WTC11 (cell line): ENCODE measurements around the gene CBR1. TPM values are rescaled to one million over a fixed set of nuclear protein-coding genes. Genes with fewer than 3 reads are reported as not detected.

Experiments used
- CREB1 ChIP-seq: sonication (generic); formaldehyde crosslinking; IDR thresholded peaks from 2 replicates; pipeline ENCODE4 v1.8.0; 2023; ENCODE audit warnings: mild to moderate bottlenecking, missing genetic modification reagents
- HMGA2 ChIP-seq: fragments of 250-450 bp; sonication (Bioruptor Pico); IDR thresholded peaks from 2 replicates; pipeline ENCODE4 v1.4.0; 2021; ENCODE audit warnings: mild to moderate bottlenecking, moderate library complexity
- JAZF1 ChIP-seq: fragments of 250-450 bp; sonication (Bioruptor Pico); IDR thresholded peaks from 2 replicates; pipeline ENCODE4 v1.9.0; 2021; ENCODE audit warnings: moderate library complexity, mild to moderate bottlenecking, inconsistent platforms
- NFE2L1 ChIP-seq: sonication (generic); formaldehyde crosslinking; IDR thresholded peaks from 2 replicates; pipeline ENCODE4 v1.8.1; 2023; ENCODE audit warnings: missing genetic modification reagents
- NFYB ChIP-seq: sonication (generic); formaldehyde crosslinking; conservative IDR thresholded peaks from 2 replicates; pipeline ENCODE4 v1.8.0; 2022; ENCODE audit warnings: low read depth, missing genetic modification reagents
- NR1H2 ChIP-seq: sonication (generic); formaldehyde crosslinking; IDR thresholded peaks from 2 replicates; pipeline ENCODE4 v1.9.0; 2021; ENCODE audit warnings: mild to moderate bottlenecking, moderate library complexity, missing genetic modification reagents
- RELA ChIP-seq: sonication (generic); formaldehyde crosslinking; IDR thresholded peaks from 2 replicates; pipeline ENCODE4 v1.8.1; 2022; ENCODE audit warnings: missing genetic modification reagents, mild to moderate bottlenecking, borderline replicate concordance
- SMAD3 ChIP-seq: sonication (generic); formaldehyde crosslinking; IDR thresholded peaks from 2 replicates; pipeline ENCODE4 v1.8.0; 2022; ENCODE audit warnings: missing genetic modification reagents, mild to moderate bottlenecking, borderline replicate concordance
- TEAD4 ChIP-seq: sonication (generic); formaldehyde crosslinking; IDR thresholded peaks from 2 replicates; pipeline ENCODE4 v1.8.0; 2022; ENCODE audit warnings: mild to moderate bottlenecking, missing genetic modification reagents
- TP53 ChIP-seq: sonication (generic); formaldehyde crosslinking; IDR thresholded peaks from 2 replicates; pipeline ENCODE4 v1.8.1; 2023; ENCODE audit warnings: mild to moderate bottlenecking, missing genetic modification reagents
- ZNF138 ChIP-seq: sonication (generic); formaldehyde crosslinking; conservative IDR thresholded peaks from 2 replicates; pipeline ENCODE4 v1.8.1; 2022; ENCODE audit warnings: mild to moderate bottlenecking, moderate library complexity, missing genetic modification reagents
- ZNF263 ChIP-seq: sonication (generic); formaldehyde crosslinking; IDR thresholded peaks from 2 replicates; pipeline ENCODE4 v1.8.1; 2022; ENCODE audit warnings: low read depth, mild to moderate bottlenecking, moderate library complexity, missing genetic modification reagents
- ZNF396 ChIP-seq: fragments of 250-450 bp; sonication (Bioruptor Pico); IDR thresholded peaks from 2 replicates; pipeline ENCODE4 v1.8.0; 2021; ENCODE audit warnings: mild to moderate bottlenecking, moderate library complexity, borderline replicate concordance
- total RNA-seq: library from RNA; stranded (reverse); gene quantifications from 3 replicates; pipeline ENCODE4 v1.2.3, GENCODE V29; 2021
- TF ChIP-seq, protein P1 (sequence below): sonication (generic); formaldehyde crosslinking; IDR thresholded peaks from 2 replicates; pipeline ENCODE4 v1.8.0; 2023; ENCODE audit warnings: missing genetic modification reagents
- TF ChIP-seq, protein P2 (sequence below): sonication (generic); formaldehyde crosslinking; IDR thresholded peaks from 2 replicates; pipeline ENCODE4 v1.8.1; 2022; ENCODE audit warnings: mild to moderate bottlenecking, missing genetic modification reagents, moderate library complexity, borderline replicate concordance
- TF ChIP-seq, protein P3 (sequence below): sonication (generic); formaldehyde crosslinking; IDR thresholded peaks from 2 replicates; pipeline ENCODE4 v1.8.0; 2022; ENCODE audit warnings: missing genetic modification reagents
- TF ChIP-seq, protein P4 (sequence below): fragments of 250-450 bp; sonication (Bioruptor Pico); IDR thresholded peaks from 2 replicates; pipeline ENCODE4 v2.1.2; 2022; ENCODE audit warnings: mild to moderate bottlenecking, moderate library complexity
- TF ChIP-seq, protein P5 (sequence below): sonication (generic); formaldehyde crosslinking; IDR thresholded peaks from 2 replicates; pipeline ENCODE4 v1.8.1; 2023; ENCODE audit warnings: mild to moderate bottlenecking, missing genetic modification reagents, moderate library complexity
- TF ChIP-seq, protein P6 (sequence below): fragments of 250-450 bp; sonication (Bioruptor Pico); IDR thresholded peaks from 2 replicates; pipeline ENCODE4 v1.9.0; 2021; ENCODE audit warnings: mild to moderate bottlenecking
- TF ChIP-seq, protein P7 (sequence below): sonication (generic); formaldehyde crosslinking; conservative IDR thresholded peaks from 2 replicates; pipeline ENCODE4 v1.8.1; 2022; ENCODE audit warnings: mild to moderate bottlenecking, missing genetic modification reagents
- TF ChIP-seq, protein P8 (sequence below): sonication (generic); formaldehyde crosslinking; IDR thresholded peaks from 2 replicates; pipeline ENCODE4 v1.8.1; 2022; ENCODE audit warnings: mild to moderate bottlenecking, moderate library complexity, missing genetic modification reagents
- TF ChIP-seq, protein P9 (sequence below): sonication (generic); formaldehyde crosslinking; IDR thresholded peaks from 2 replicates; pipeline ENCODE4 v1.8.0; 2023; ENCODE audit warnings: mild to moderate bottlenecking, missing genetic modification reagents

The CBR1 gene
- total RNA-seq, 1 experiment from 2014 or later, result 167 TPM

DNA sequence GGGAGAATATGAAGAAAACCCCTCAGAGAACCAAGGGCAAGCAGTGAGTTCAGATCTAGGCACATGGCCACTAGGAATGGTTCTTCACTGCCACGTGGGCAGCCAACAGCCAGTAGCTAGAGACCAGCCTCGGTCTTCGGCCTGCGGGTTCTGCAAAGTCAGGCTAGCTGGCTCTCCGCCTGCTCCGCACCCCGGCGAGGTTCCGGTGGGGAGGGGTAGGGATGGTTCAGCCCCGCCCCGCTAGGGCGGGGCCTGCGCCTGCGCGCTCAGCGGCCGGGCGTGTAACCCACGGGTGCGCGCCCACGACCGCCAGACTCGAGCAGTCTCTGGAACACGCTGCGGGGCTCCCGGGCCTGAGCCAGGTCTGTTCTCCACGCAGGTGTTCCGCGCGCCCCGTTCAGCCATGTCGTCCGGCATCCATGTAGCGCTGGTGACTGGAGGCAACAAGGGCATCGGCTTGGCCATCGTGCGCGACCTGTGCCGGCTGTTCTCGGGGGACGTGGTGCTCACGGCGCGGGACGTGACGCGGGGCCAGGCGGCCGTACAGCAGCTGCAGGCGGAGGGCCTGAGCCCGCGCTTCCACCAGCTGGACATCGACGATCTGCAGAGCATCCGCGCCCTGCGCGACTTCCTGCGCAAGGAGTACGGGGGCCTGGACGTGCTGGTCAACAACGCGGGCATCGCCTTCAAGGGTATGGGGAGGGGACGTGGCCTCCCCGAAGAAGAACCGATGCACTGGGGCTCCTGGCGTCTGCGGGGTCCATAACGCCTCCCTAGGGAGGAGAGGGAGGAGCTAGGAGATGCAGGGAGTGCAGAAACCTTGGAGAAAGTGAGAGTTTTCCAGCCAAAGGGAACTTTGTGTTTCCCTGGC is at the start of gene CBR1 (continued):
- TF ChIP-seq, protein P1, sequence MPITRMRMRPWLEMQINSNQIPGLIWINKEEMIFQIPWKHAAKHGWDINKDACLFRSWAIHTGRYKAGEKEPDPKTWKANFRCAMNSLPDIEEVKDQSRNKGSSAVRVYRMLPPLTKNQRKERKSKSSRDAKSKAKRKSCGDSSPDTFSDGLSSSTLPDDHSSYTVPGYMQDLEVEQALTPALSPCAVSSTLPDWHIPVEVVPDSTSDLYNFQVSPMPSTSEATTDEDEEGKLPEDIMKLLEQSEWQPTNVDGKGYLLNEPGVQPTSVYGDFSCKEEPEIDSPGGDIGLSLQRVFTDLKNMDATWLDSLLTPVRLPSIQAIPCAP (CRISPR knock-in tag), result peak; percentile 75; the same call in 1 of the 2 replicates
- TF ChIP-seq RELA (CRISPR knock-in tag) (no peak; the same call in none of the 2 replicates), TEAD4 (CRISPR knock-in tag) (no peak; the same call in 1 of the 2 replicates), ZNF138 (CRISPR knock-in tag) (peak; percentile 75; the same call in 1 of the 2 replicates), ZNF263 (CRISPR knock-in tag) (0 out of 2 replicates have a peak, but pooled peaks have one; percentile 60), JAZF1 (CRISPR knock-in tag) (no peak), CREB1 (CRISPR knock-in tag) (peak; percentile 42), TP53 (CRISPR knock-in tag) (peak; percentile 88; the same call in 1 of the 2 replicates), ZNF396 (CRISPR knock-in tag) (no peak), NFE2L1 (peak; percentile 50; the same call in 1 of the 2 replicates), SMAD3 (CRISPR knock-in tag) (peak; percentile 31), NR1H2 (CRISPR knock-in tag) (no peak), NFYB (peak; percentile 50; the same call in 1 of the 2 replicates), HMGA2 (no peak)
- TF ChIP-seq, protein P2, sequence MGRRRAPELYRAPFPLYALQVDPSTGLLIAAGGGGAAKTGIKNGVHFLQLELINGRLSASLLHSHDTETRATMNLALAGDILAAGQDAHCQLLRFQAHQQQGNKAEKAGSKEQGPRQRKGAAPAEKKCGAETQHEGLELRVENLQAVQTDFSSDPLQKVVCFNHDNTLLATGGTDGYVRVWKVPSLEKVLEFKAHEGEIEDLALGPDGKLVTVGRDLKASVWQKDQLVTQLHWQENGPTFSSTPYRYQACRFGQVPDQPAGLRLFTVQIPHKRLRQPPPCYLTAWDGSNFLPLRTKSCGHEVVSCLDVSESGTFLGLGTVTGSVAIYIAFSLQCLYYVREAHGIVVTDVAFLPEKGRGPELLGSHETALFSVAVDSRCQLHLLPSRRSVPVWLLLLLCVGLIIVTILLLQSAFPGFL (CRISPR knock-in tag), result no peak
- TF ChIP-seq, protein P3, sequence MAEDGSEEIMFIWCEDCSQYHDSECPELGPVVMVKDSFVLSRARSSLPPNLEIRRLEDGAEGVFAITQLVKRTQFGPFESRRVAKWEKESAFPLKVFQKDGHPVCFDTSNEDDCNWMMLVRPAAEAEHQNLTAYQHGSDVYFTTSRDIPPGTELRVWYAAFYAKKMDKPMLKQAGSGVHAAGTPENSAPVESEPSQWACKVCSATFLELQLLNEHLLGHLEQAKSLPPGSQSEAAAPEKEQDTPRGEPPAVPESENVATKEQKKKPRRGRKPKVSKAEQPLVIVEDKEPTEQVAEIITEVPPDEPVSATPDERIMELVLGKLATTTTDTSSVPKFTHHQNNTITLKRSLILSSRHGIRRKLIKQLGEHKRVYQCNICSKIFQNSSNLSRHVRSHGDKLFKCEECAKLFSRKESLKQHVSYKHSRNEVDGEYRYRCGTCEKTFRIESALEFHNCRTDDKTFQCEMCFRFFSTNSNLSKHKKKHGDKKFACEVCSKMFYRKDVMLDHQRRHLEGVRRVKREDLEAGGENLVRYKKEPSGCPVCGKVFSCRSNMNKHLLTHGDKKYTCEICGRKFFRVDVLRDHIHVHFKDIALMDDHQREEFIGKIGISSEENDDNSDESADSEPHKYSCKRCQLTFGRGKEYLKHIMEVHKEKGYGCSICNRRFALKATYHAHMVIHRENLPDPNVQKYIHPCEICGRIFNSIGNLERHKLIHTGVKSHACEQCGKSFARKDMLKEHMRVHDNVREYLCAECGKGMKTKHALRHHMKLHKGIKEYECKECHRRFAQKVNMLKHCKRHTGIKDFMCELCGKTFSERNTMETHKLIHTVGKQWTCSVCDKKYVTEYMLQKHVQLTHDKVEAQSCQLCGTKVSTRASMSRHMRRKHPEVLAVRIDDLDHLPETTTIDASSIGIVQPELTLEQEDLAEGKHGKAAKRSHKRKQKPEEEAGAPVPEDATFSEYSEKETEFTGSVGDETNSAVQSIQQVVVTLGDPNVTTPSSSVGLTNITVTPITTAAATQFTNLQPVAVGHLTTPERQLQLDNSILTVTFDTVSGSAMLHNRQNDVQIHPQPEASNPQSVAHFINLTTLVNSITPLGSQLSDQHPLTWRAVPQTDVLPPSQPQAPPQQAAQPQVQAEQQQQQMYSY, result 0 out of 2 replicates have a peak, but pooled peaks have one; percentile 29
- TF ChIP-seq, protein P4, sequence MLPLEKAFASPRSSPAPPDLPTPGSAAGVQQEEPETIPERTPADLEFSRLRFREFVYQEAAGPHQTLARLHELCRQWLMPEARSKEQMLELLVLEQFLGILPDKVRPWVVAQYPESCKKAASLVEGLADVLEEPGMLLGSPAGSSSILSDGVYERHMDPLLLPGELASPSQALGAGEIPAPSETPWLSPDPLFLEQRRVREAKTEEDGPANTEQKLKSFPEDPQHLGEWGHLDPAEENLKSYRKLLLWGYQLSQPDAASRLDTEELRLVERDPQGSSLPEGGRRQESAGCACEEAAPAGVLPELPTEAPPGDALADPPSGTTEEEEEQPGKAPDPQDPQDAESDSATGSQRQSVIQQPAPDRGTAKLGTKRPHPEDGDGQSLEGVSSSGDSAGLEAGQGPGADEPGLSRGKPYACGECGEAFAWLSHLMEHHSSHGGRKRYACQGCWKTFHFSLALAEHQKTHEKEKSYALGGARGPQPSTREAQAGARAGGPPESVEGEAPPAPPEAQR (CRISPR knock-in tag), result no peak
- TF ChIP-seq, protein P5, sequence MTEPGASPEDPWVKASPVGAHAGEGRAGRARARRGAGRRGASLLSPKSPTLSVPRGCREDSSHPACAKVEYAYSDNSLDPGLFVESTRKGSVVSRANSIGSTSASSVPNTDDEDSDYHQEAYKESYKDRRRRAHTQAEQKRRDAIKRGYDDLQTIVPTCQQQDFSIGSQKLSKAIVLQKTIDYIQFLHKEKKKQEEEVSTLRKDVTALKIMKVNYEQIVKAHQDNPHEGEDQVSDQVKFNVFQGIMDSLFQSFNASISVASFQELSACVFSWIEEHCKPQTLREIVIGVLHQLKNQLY (CRISPR knock-in tag), result no peak
- TF ChIP-seq, protein P6, sequence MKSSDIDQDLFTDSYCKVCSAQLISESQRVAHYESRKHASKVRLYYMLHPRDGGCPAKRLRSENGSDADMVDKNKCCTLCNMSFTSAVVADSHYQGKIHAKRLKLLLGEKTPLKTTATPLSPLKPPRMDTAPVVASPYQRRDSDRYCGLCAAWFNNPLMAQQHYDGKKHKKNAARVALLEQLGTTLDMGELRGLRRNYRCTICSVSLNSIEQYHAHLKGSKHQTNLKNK (CRISPR knock-in tag), result no peak
- TF ChIP-seq, protein P7, sequence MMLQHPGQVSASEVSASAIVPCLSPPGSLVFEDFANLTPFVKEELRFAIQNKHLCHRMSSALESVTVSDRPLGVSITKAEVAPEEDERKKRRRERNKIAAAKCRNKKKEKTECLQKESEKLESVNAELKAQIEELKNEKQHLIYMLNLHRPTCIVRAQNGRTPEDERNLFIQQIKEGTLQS (CRISPR knock-in tag), result no peak
- TF ChIP-seq, protein P8, sequence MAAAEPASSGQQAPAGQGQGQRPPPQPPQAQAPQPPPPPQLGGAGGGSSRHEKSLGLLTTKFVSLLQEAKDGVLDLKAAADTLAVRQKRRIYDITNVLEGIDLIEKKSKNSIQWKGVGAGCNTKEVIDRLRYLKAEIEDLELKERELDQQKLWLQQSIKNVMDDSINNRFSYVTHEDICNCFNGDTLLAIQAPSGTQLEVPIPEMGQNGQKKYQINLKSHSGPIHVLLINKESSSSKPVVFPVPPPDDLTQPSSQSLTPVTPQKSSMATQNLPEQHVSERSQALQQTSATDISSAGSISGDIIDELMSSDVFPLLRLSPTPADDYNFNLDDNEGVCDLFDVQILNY (CRISPR knock-in tag), result peak; percentile 70
- TF ChIP-seq, protein P9, sequence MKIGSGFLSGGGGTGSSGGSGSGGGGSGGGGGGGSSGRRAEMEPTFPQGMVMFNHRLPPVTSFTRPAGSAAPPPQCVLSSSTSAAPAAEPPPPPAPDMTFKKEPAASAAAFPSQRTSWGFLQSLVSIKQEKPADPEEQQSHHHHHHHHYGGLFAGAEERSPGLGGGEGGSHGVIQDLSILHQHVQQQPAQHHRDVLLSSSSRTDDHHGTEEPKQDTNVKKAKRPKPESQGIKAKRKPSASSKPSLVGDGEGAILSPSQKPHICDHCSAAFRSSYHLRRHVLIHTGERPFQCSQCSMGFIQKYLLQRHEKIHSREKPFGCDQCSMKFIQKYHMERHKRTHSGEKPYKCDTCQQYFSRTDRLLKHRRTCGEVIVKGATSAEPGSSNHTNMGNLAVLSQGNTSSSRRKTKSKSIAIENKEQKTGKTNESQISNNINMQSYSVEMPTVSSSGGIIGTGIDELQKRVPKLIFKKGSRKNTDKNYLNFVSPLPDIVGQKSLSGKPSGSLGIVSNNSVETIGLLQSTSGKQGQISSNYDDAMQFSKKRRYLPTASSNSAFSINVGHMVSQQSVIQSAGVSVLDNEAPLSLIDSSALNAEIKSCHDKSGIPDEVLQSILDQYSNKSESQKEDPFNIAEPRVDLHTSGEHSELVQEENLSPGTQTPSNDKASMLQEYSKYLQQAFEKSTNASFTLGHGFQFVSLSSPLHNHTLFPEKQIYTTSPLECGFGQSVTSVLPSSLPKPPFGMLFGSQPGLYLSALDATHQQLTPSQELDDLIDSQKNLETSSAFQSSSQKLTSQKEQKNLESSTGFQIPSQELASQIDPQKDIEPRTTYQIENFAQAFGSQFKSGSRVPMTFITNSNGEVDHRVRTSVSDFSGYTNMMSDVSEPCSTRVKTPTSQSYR (CRISPR knock-in tag), result peak; percentile 75; the same call in 1 of the 2 replicates
